WTC11 (cell line): ENCODE measurements around the gene OSBPL5. TPM values are rescaled to one million over a fixed set of nuclear protein-coding genes. Genes with fewer than 3 reads are reported as not detected.

ENCODE experiments used
- ATAC-seq: fragments of 200-7000 bp; cut with Tn5 transposase; 2 replicates; pipeline ENCODE4 v1.10.0; 2021; ENCODE audit warnings: mild to moderate bottlenecking, moderate library complexity
- CTCF ChIA-PET: fragments of 300-600 bp; sonication (Branson Sonifier 250); formaldehyde crosslinking; loops from one replicate; lab custom pipeline; 2021; ENCODE audit warnings: antibody characterized with exemption; lab: Charles Lee
- POLR2A ChIA-PET: fragments of 350-600 bp; sonication (Branson Sonifier 250); formaldehyde crosslinking; loops from one replicate; lab custom pipeline; 2021; ENCODE audit warnings: antibody characterized with exemption; lab: Charles Lee
- DNase-seq: peaks from one replicate; pipeline ENCODE4 v3.0.0; 2021; ENCODE audit warnings: low spot score
- H3K27ac Mint-ChIP-seq: 2 replicates; pipeline ENCODE4 v1.8.0; 2021; ENCODE audit warnings: mixed read lengths
- H3K27me3 Mint-ChIP-seq: 2 replicates; pipeline ENCODE4 v1.8.0; 2021; ENCODE audit warnings: low read depth, mild to moderate bottlenecking, moderate library complexity, mixed read lengths
- H3K36me3 Mint-ChIP-seq: 2 replicates; pipeline ENCODE4 v1.8.0; 2021; ENCODE audit warnings: mixed read lengths
- H3K4me1 Mint-ChIP-seq: 2 replicates; pipeline ENCODE4 v1.8.0; 2022; ENCODE audit warnings: mixed read lengths
- H3K4me3 Mint-ChIP-seq: 2 replicates; pipeline ENCODE4 v1.8.0; 2021; ENCODE audit warnings: mild to moderate bottlenecking, moderate library complexity, mixed read lengths
- H3K9me3 Mint-ChIP-seq: 2 replicates; pipeline ENCODE4 v1.8.0; 2021; ENCODE audit warnings: mixed read lengths
- AR ChIP-seq: fragments of 250-450 bp; sonication (Bioruptor Pico); IDR thresholded peaks from 2 replicates; pipeline ENCODE4 v1.9.0; 2021; ENCODE audit warnings: mild to moderate bottlenecking
- ATF2 ChIP-seq: sonication (generic); formaldehyde crosslinking; IDR thresholded peaks from 2 replicates; pipeline ENCODE4 v1.8.1; 2022; ENCODE audit warnings: low read depth, missing genetic modification reagents, borderline replicate concordance
- ATF6 ChIP-seq: sonication (generic); formaldehyde crosslinking; IDR thresholded peaks from 2 replicates; pipeline ENCODE4 v1.8.1; 2023; ENCODE audit warnings: mild to moderate bottlenecking, missing genetic modification reagents
- CBFB ChIP-seq: sonication (generic); formaldehyde crosslinking; IDR thresholded peaks from 2 replicates; pipeline ENCODE4 v1.8.1; 2022; ENCODE audit warnings: mild to moderate bottlenecking, low read depth, missing genetic modification reagents
- CTCF ChIP-seq: fragments of 200-600 bp; IDR thresholded peaks from 2 replicates; pipeline ENCODE4 v1.8.0; 2022; ENCODE audit warnings: antibody characterized with exemption
- ELF4 ChIP-seq: sonication (generic); formaldehyde crosslinking; IDR thresholded peaks from 2 replicates; pipeline ENCODE4 v1.8.1; 2022; ENCODE audit warnings: low read depth, mild to moderate bottlenecking, moderate library complexity, missing genetic modification reagents
- EMX1 ChIP-seq: fragments of 250-450 bp; sonication (Bioruptor Pico); IDR thresholded peaks from 2 replicates; pipeline ENCODE4 v1.8.0; 2021; ENCODE audit warnings: mild to moderate bottlenecking
- ESRRA ChIP-seq: sonication (generic); formaldehyde crosslinking; IDR thresholded peaks from 2 replicates; pipeline ENCODE4 v1.8.1; 2022; ENCODE audit warnings: mild to moderate bottlenecking, missing genetic modification reagents, borderline replicate concordance
- MXD4 ChIP-seq: fragments of 250-450 bp; sonication (Bioruptor Pico); IDR thresholded peaks from 2 replicates; pipeline ENCODE4 v1.8.0; 2021; ENCODE audit warnings: mild to moderate bottlenecking, moderate library complexity, borderline replicate concordance
- RELA ChIP-seq: sonication (generic); formaldehyde crosslinking; IDR thresholded peaks from 2 replicates; pipeline ENCODE4 v1.8.1; 2022; ENCODE audit warnings: missing genetic modification reagents, mild to moderate bottlenecking, borderline replicate concordance
- RORB ChIP-seq: fragments of 250-450 bp; sonication (Bioruptor Pico); IDR thresholded peaks from 2 replicates; pipeline ENCODE4 v1.9.0; 2021; ENCODE audit warnings: mild to moderate bottlenecking
- SOX15 ChIP-seq: fragments of 250-450 bp; sonication (Bioruptor Pico); IDR thresholded peaks from 2 replicates; pipeline ENCODE4 v1.9.0; 2021; ENCODE audit warnings: mild to moderate bottlenecking
- USF2 ChIP-seq: sonication (generic); formaldehyde crosslinking; IDR thresholded peaks from 2 replicates; pipeline ENCODE4 v1.8.1; 2023; ENCODE audit warnings: mild to moderate bottlenecking, missing genetic modification reagents, moderate library complexity
- ZMAT4 ChIP-seq: fragments of 250-450 bp; sonication (Bioruptor Pico); IDR thresholded peaks from 2 replicates; pipeline ENCODE4 v1.9.0; 2021; ENCODE audit warnings: mild to moderate bottlenecking
- ZNF138 ChIP-seq: sonication (generic); formaldehyde crosslinking; conservative IDR thresholded peaks from 2 replicates; pipeline ENCODE4 v1.8.1; 2022; ENCODE audit warnings: mild to moderate bottlenecking, moderate library complexity, missing genetic modification reagents
- ZNF219 ChIP-seq: sonication (generic); formaldehyde crosslinking; IDR thresholded peaks from 2 replicates; pipeline ENCODE4 v1.8.0; 2023; ENCODE audit warnings: missing genetic modification reagents, mild to moderate bottlenecking, borderline replicate concordance
- ZNF263 ChIP-seq: sonication (generic); formaldehyde crosslinking; IDR thresholded peaks from 2 replicates; pipeline ENCODE4 v1.8.1; 2022; ENCODE audit warnings: low read depth, mild to moderate bottlenecking, moderate library complexity, missing genetic modification reagents
- ZNF416 ChIP-seq: fragments of 250-450 bp; sonication (Bioruptor Pico); IDR thresholded peaks from 2 replicates; pipeline ENCODE4 v1.9.0; 2021; ENCODE audit warnings: mild to moderate bottlenecking, inconsistent platforms
- ZNF532 ChIP-seq: fragments of 250-450 bp; sonication (Bioruptor Pico); IDR thresholded peaks from 2 replicates; pipeline ENCODE4 v1.9.0; 2021; ENCODE audit warnings: mild to moderate bottlenecking, borderline replicate concordance
- ZSCAN18 ChIP-seq: fragments of 250-450 bp; sonication (Bioruptor Pico); IDR thresholded peaks from 2 replicates; pipeline ENCODE4 v2.1.2; 2022; ENCODE audit warnings: mild to moderate bottlenecking, moderate library complexity
- total RNA-seq: library from RNA; stranded (reverse); gene quantifications from 3 replicates; pipeline ENCODE4 v1.2.3, GENCODE V29; 2021

Gene OSBPL5
- total RNA-seq, 1 experiment from 2014 or later: 17.7 TPM

GRCh38 chr11:3202759-3203158 is 37.6 kb upstream of the OSBPL5 start:
- TF ChIP-seq ELF4 (no peak), ZNF138 (CRISPR knock-in tag) (no peak), RORB (CRISPR knock-in tag) (no peak), ZMAT4 (CRISPR knock-in tag) (no peak), ZSCAN18 (CRISPR knock-in tag) (no peak), ZNF532 (CRISPR knock-in tag) (no peak), MXD4 (CRISPR knock-in tag) (no peak), AR (CRISPR knock-in tag) (no peak), ATF2 (CRISPR knock-in tag) (no peak), ZNF416 (CRISPR knock-in tag) (no peak), USF2 (CRISPR knock-in tag) (no peak)
- Mint-ChIP-seq H3K4me3 (peak overlapping the region; percentile 54), H3K4me1 (peaks cover 10% of the 10 kb centered on the region), H3K27ac (no peak overlapping the region), H3K36me3 (no peaks in the 10 kb centered on the region), H3K9me3 (no peaks in the 10 kb centered on the region), H3K27me3 (peaks cover 42% of the 10 kb centered on the region)
- DNase-seq (no peak), ATAC-seq (peak; percentile 16)
- ChIA-PET CTCF (interaction anchor here (0.7 to 3.2 kb wide), 6 partner anchors 13 to 68 kb away, joined by 3 to 10 read pairs (median 6); no protein-coding TSS in a partner anchor), POLR2A (no interaction called here)

- POLR2A ChIA-PET: no interaction called here
- TF ChIP-seq CBFB (no peak), SOX15 (CRISPR knock-in tag) (no peak), ZNF263 (no peak), ESRRA (no peak), ZNF219 (CRISPR knock-in tag) (no peak), ATF6 (no peak), RELA (no peak), EMX1 (CRISPR knock-in tag) (no peak), CTCF (no peak)
These were observed 37.2 kb upstream of the OSBPL5 start for GRCh38 chr11:3202305-3202704.

More at GRCh38 chr11:3202305-3202704, 37.2 kb upstream of the OSBPL5 start:
- no peak overlapping the region for H3K27ac Mint-ChIP-seq
- H3K36me3 Mint-ChIP-seq: no peaks in the 10 kb centered on the region
- H3K9me3 Mint-ChIP-seq: no peaks in the 10 kb centered on the region
- H3K4me1 Mint-ChIP-seq: peaks cover 10% of the 10 kb centered on the region
- ATAC-seq (no peak), DNase-seq (no peak)
- peaks cover 42% of the 10 kb centered on the region for H3K27me3 Mint-ChIP-seq
- CTCF ChIA-PET: interaction anchor here (1.5 to 3.2 kb wide), 5 partner anchors 13 to 67 kb away, joined by 3 to 10 read pairs (median 9); no protein-coding TSS in a partner anchor
- peak overlapping the region; percentile 54 for H3K4me3 Mint-ChIP-seq
